ENCODE measurements around the gene NEXN.
"Not testable (repeated sequence)": the region's sequence is repeated elsewhere in the genome, so short reads cannot be mapped to it uniquely, and the experiment has no call there.

Gene NEXN

DNA sequence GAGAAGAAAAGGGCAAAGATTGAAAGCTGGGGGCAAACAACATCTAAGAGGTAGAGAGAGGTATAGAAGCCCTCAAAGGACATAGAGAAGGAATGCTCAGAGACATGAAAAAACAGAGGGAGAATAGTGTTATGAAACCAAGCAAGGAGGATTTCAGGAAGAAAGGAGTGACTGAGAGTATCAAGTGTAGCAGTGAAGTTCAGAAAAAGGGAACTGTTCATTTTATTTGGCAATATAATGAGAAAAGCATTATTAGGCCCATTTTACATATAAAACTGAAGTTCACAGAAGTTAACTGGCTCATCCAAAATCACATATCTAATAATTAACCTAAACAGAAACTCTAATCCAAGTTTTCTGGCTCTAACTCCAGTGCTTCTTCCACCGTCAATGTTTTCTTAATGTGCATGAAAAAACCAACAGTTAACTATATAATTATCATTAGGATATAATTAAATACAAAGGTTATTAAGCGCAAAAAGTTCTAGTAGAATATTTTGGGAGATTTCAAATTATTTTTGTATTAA is 17.7 kb downstream of the NEXN start:
- no peak for DNase-seq (ENCODE audit: low read depth)

DNA sequence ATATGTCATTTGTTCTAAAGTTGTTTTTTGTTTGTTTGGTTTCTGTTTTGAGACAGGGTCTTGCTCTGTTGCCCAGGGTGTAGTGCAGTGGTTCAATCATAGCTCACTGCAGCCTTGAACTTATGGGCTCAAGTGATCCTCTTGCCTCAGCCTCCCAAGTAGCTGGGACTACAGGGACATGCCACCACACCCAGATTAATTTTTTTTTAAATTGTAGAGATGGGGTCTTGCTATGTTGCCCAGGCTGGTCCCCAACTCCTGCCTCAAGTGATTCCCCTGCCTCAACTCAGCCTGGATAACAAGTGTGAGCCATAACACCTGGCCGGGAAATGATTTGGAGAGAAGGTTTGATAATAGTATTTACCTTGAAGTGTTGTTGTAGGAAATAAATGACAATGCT is 18.2 kb downstream of the NEXN start:
- DNase-seq (ENCODE audit: low read depth), result no peak

DNA sequence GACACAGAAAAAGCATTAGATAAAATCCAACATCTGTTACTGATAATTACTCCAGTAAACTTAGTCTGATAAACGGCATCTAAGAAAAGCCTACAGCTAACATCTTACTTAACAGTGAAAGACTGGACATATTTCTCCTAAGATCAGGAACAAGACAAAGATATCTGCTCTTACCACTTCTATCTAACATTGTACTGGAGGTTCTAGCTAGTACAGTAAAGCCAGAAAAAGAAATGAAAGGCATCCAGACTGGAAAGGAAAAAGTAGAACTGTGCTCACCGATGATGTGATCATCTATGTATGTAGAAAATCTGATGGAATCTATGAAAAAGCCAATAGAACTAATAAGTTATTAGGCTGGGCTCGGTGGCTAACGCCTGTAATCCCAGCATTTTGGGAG is 21.7 kb downstream of the NEXN start:
- no peak for DNase-seq (ENCODE audit: low read depth)

DNA sequence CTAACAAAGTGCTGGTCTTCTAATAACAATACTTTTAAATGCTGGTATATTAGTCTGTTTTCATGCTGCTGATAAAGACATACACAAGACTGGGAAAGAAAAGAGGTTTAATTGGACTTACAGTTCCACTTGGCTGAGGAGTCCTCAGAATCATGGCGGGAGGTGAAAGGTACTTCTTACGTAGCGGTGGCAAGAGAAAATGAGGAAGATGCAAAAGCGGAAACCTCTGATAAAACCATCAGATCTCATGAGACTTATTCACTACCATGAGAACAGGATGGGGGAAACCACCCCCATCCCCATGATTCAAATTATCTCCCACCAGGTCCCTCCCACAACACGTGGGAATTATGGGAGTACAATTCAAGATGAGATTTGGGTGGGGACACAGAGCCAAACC is 30.5 kb downstream of the NEXN start:
- not testable (repeated sequence) for DNase-seq (ENCODE audit: low read depth)

DNA sequence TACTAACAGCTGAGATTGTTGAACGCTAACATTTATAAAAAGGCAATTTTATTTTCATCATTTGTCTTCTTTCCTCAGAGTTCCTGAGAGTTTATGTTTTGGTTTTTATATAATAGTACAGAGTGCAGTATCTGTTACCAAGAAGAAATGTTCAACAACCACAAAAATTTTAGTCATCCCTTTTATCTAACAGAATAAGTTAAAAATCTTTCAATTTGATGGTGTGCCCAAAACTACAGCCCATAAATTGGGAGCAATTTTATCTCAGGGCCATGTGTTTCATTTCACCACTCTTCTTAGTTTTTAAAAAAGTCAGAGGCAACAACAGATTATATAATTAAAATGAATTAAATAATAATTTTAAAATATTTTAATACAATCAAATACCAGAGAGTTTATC is 37.1 kb downstream of the NEXN start:
- no peak for DNase-seq (ENCODE audit: low read depth)

DNA sequence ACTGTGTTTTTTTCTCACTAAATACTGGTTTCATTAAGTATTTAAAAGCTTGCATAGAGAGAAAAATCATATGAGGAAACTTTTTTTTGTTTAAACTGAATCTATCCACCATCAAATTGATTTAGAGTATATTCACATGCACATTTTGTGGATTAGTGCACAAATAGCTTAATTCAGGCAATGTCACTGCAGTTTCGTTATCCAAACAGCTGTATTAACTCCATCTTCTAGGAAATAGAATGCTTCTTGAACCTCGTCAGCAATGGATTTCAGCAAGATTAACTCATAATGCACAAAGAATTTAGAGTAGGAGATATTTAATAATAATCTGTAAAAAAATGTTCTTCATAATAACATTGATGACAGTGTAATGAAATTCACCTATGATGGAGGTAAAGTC is 37.5 kb downstream of the NEXN start:
- DNase-seq (ENCODE audit: low read depth), result no peak

DNA sequence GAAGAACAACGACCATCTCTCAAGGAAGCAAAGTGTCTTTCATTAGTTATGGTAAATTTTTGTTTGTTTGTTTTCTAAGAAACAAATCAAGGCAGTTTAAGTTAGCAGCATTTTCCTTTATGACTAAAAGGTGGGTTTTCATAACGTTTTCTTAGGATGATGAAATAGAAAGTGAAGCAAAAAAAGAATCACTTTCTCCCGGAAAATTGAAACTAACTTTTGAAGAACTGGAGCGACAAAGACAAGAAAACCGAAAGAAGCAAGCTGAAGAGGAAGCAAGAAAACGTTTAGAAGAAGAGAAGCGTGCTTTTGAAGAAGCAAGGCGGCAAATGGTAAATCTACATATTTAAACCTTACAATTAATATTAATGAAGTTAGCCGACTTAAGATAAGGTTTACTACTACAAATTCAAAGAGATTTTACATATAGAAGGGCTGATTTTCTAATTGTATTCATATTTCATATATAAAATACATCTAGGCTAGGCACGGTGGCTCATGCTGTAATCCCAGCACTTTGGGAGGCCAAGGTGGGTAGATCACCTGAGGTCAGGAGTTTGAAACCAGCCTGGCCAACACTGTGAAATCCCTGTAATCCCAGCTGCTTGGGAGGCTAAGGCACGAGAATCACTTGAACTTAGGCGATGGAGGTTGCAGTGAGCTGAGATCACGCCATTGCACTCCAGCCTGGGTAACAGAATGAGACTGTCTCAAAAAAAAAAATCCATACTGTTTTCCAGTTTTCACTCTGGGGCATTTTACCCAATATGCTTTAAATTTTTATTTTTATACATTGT is 38.3 kb downstream of the NEXN start:
- no peak for DNase-seq (ENCODE audit: low read depth)

DNA sequence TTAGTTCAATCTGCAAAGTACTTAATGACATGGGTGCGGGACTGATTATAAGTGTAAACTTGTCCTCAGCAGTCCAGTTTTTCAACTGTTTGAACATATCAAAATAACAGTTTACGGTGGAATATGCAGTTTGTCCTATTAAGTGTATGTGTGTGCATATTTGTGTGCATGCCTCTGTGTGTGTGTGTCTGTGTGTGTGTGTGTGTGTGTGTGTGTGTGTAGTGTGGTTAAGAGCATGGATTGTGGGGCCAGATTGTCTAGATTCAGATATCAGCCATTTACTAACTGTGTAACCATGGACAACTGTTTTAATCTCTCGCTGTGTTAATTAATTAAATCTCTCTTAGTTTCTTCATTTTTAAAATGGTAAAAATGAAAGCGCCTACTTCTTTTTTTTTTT is 39.0 kb downstream of the NEXN start:
- DNase-seq (ENCODE audit: low read depth), result no peak

DNA sequence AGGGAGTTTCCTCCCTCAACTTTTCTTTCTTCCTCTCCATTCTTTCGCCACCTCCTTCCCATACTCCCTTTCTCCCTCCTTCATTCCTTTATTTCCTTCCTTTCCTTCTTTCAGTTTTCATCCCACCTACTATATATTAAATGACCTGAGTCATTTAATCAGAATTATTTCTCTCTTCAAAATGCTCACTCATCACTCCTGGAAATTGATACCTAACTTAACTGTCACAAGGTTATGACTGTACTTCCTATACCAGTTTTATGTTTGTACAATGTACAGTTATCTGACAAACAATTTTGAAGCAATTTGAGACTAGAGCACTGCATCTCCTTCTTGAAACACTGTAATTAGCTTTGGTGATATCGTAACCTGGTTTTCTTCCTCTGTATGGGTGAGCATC is 41.4 kb downstream of the NEXN start:
- no peak for DNase-seq (ENCODE audit: low read depth)

DNA sequence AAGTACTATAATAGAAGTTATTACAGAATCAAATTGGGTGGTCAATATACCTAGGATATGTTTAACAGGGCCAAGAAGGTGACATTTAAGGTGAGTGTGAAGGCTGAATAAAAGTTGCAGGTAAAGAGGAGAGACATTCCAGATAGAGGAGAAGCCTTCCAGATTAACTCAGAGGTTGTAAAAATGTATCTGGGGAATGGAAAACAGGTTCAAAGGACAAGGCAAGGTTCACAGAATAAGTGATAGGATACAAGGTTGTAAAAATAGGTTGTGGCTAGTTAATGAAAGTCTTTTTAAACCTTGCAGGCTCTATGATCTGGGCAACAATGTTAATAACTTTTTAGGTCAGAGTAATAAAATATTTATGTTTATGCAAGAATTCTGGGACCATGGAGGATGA is 50.2 kb downstream of the NEXN start:
- DNase-seq (ENCODE audit: low read depth), result no peak

DNA sequence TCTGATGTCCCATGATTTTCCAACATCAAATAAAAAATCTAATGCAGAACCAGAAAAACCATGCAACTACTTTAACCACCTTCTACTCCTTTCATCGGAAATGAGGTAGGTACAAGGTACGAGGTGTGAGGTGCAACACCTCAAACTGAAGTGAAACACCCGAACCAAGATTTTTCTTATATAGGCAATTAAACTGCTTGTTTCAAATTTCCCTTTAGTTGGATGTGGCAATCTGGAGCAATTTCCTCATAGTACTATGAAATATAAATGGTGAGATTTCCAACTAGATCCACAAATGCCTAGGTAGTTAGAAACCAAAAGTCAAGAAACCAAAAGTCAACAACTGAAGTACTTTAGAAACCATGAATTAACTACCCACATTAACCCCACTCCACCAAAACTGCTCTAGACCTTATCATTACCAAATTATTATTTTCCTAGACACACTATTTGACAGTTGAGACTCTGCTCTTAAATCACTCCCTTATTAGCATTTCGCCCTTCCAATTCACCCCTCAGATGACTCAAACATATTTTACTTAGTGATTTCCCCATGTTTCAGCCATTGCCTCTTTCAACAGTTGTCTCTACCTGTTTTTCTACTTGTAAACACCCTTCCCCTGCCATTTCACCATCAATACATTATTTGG is 52.6 kb downstream of the NEXN start:
- no peak for DNase-seq (ENCODE audit: low read depth)

DNA sequence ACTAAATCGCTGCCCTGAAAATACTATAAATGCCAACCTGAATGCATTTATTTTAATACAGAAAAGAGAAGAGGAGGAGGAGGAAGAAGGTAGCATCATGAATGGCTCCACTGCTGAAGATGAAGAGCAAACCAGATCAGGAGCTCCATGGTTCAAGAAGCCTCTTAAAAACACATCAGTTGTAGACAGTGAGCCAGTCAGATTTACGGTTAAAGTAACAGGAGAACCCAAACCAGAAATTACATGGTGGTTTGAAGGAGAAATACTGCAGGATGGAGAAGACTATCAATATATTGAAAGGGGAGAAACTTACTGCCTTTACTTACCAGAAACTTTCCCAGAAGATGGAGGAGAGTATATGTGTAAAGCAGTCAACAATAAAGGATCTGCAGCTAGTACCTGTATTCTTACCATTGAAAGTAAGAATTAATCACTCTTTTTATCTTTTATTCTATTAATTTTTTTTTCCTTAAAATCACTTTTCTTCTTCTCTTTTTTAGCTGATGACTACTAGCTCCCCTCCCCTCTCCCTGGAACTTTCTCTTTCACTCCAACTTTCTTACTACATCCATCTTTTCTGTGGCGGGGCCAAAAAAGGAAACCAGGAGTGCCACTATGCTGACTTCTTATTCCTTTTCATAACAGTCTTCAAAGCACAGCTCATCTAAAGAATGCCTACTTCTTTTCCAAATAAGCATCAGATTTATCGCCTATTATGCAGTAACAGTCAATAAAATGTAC is 54.1 kb downstream of the NEXN start:
- DNase-seq (ENCODE audit: low read depth), result no peak

DNA sequence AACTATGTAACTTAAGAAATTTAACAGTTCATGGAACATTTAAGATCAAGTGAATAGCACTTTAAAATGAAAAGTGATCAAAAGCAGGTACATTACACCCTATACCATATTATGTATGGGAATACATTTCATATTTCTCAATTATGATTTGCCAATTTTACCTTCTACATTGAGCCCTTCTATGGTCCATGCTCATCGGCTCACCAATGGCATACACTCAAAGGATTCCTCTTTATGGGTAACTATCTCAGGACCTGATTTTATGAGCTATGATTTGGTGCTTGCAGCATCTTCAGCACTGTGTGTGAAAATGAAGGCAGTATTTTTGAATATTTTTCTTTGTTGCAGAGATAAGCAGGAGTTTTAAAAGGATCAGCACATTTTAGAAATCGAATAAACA is 56.9 kb downstream of the NEXN start:
- no peak for DNase-seq (ENCODE audit: low read depth)

DNA sequence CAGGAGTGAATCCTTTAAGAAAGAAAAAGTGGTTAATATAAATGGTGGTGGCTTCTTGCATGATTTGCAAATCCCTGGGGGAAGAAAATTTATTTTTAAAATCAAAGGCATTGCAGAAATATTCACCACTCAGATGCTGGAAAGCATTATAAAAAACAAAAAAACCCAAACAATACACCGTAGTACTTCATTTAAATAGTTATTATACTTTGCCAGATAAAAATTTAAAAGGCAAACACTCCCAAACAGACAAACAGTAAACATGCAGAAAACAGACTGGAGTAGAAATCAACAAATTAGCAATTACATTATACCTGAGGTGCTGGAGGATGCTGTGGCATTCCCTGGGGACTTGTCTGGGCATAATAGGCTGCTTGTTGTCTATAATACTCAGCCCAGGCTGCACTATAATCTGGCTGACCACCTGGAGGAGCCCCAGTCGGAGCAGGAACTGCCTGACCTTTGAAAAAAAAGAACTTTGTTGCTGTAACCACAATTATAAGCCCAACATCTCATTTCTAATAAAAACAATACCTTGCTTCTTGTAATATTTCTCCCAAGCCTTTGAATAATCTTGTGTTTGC is 60.5 kb downstream of the NEXN start:
- DNase-seq (ENCODE audit: low read depth), result no peak

DNA sequence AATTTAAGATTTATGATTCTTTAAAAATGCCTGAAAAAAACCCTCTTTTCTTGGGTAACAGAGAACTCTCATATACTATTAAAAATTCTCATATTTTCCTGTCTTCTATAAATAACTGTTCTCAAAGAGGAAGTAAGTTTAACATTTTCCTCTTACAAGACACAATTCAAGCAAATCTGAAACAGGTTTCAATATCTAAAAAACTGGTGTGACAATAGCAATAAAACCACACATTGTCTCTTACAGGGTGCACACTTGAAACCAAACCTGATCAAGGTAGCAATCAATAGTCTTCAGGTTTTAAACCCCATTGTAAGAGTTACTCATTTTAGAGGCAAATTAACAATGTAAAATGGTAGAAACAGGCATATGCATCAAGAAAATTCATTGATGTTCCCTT is 62.4 kb downstream of the NEXN start:
- DNase-seq (ENCODE audit: low read depth), result no peak

DNA sequence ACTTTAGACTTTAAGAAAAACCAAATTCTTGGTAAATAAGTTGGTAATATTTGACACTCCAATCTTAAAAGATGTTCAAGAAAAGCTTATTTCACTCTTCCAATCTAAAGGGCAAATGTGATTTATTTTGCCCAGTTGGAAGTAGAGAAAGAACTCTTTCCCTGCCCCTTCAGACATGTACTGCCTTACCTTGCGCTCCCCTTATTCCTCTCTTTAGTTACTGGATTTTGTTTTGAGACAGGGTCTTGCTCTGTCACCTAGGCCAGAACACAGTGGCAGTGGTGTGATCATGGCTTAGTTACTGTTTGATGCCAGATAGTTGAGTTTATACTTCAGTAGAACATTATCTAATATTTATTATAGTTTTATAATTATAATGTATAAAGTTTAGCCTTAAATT is 62.9 kb downstream of the NEXN start:
- DNase-seq (ENCODE audit: low read depth), result no peak

DNA sequence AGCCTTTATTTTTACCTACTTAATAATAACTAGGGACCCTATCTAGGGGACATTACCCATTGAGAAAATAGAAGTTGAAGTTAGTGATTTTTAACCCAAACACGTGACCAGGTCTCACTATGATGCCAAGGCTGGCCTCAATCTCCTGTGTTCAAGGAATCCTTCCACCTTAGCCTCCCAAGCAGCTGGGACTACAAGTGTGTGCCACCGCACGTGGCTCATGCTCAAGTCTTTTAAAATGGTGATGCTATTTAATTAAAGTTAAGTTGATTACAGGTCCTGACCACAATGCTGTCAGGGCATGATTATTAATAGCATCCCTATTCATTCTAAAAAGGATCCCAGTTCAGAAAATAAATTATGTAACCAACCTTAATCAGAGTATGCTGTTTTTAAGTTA is 65.5 kb downstream of the NEXN start:
- DNase-seq (ENCODE audit: low read depth), result no peak

DNA sequence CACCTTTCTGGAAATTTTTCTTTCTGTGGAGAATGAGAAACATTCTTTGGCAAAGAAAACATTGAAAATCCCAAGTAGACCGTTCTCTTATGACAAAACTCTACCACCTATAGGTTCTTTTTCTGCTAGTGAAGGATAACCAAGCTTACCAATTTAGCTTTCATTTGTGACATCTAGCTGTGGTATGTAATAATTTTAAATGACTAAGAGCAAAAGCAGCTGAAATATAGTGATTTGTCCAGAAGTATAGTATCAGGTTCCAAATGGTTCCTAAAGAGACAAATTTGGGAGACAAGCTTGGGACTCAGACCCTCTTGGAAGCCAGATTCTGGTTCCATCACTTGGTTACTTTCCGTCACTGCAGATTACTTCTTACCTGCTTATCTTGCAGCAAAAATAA is 66.1 kb downstream of the NEXN start:
- no peak for DNase-seq (ENCODE audit: low read depth)

DNA sequence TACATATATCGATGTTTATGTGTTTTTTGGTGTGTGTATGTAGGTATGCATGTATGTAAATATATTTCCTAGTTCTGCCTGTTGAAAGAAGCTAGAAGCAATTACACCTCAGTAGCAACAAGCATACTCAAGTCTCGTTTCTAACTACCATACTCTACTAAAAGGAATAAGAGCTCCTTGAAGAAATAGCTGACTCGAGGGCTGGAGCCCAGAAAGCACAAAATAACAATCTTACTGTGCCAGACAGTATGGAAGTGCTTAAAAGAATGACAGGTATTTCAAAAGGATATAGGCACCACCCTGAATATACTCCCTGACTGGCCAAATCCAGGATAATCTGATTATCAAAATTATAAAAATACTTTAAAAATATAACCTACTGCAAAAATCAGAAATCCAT is 67.3 kb downstream of the NEXN start:
- no peak for DNase-seq (ENCODE audit: low read depth)

DNA sequence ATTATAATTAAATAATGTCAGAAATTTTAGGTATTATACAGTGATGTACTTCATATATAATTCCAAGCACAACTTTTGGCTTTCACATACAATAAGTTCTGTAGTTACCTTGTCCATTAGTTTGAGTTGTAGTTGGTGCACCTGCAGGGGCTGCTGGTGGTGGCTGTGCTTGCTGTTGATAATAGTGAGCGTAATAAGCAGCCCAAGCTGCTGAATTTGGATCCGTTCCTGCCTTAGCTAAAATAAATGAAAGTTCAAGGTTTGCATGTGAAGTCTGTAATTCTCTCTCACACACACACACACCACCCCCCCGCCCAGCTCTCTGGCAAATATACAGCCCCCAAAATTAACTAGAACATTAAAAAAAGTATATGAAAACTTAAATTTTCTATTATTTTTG is 68.0 kb downstream of the NEXN start:
- DNase-seq (ENCODE audit: low read depth), result no peak

DNA sequence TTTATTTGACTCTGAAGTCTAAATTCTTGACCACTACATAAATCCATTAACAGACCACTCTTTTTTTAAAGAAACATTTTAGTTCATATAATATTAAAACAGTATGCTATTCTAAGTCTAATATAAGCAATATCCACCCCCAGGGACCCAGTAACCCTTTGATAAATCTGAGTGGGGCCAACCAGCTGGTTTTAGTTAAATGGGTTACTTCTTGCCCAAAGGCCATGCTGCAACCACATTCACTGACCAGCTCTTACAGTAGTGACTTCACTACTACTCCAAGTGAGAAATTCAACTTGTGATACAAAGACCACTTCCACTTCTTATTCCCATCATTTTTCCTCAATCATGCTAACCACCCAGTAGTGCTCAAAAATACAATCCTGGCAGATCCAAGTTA is 70.0 kb downstream of the NEXN start:
- DNase-seq (ENCODE audit: low read depth), result no peak

DNA sequence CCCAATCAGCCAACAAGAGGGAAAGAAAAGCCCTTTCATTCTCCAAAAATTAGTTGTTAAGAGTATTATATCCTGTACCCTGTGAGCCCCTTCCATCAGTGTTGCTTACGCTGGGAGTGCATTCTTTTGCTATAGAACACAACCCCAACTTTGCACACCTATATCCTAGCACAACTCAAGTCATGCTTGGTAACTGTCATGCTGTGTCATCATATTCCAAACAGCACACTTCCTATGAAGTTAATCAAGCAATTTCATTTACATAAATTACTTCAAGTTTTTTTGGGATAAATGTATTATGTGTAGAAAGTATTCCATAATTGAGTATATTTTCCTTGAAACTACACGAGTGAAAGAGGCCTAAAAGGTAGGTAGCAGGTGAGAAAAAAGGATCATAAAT is 70.4 kb downstream of the NEXN start:
- DNase-seq (ENCODE audit: low read depth), result no peak

DNA sequence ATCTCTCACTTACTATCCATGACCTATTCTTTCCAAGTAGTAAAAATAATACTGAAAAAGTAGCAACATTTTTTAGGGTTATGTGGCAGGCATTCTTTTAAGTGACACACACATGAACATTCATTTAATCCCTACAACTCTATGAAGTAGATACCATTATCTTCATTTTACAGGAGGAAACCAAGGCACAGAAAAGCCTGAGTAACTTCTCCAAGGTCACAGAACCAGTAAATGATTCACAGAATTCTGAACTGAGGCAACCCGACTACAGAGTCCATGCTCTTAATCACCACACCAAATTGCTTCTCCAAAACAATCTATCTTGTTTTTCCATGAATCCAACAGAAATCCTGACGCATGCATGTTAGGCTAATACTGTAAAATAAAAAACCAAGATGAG is 73.0 kb downstream of the NEXN start:
- DNase-seq (ENCODE audit: low read depth), result no peak

All from stimulated activated CD8-positive, alpha-beta memory T cell treated with anti-CD3 and anti-CD28 coated beads, Interleukin-15, amount 100 ng/mL, for 1 hour (primary cell).